HCT116 (cell line): ENCODE data around the gene NFKBIL1. TPM values are rescaled to one million over a fixed set of nuclear protein-coding genes. Genes with fewer than 3 reads are reported as not detected.
"Not testable (repeated sequence)": the region's sequence is repeated elsewhere in the genome, so short reads cannot be mapped to it uniquely, and the experiment has no call there.

ENCODE experiments used
- ATAC-seq: fragments of 200-7000 bp; cut with Tn5 transposase; 2 replicates; pipeline ENCODE4 v1.9.1; 2020; ENCODE audit warnings: mild to moderate bottlenecking, moderate library complexity
- BruUV-seq: library from RNA; stranded (reverse); fragments of 400-500 nt; replicated peaks from 2 replicates; lab custom pipeline; 2021; lab: Mats Ljungman, UMichigan
- CTCF ChIA-PET: fragments of 300-600 bp; sonication (Branson Sonifier 250); formaldehyde crosslinking; loops from one replicate; lab custom pipeline; 2021; ENCODE audit warnings: antibody characterized with exemption; lab: Charles Lee
- POLR2A ChIA-PET: fragments of 300-600, 350-600 bp; sonication (Branson Sonifier 250); formaldehyde crosslinking; loops from one replicate; lab custom pipeline; 2021; ENCODE audit warnings: antibody characterized with exemption; lab: Charles Lee
- RAD21 ChIA-PET, 2 experiments: fragments of 300-600 bp; sonication (Branson Sonifier 250); formaldehyde crosslinking; loops; one replicate each; lab custom pipeline; 2023; ENCODE audit warnings: low total read pairs in 2 of 2; ENCODE audit not compliant: uncharacterized antibody in 2 of 2, unreplicated experiment in 2 of 2, low non-redundant PET in 1 of 2; lab: Charles Lee
- DNase-seq: peaks from one replicate; pipeline ENCODE4 v3.0.0-alpha.2; 2010; ENCODE audit warnings: low read depth, low spot score
- H2AFZ ChIP-seq: fragments of 200-600 bp; shearing (Covaris generic), sonication (generic); 2 replicates; pipeline ENCODE4 v1.6.1; 2017; ENCODE audit warnings: low read depth, mixed run types, mixed read lengths, antibody characterized with exemption, low read length; ENCODE audit not compliant: poor library complexity, severe bottlenecking
- H3K27ac ChIP-seq: 2 replicates; pipeline ENCODE4 v1.5.1; 2012; ENCODE audit warnings: low read depth, low read length
- H3K27me3 ChIP-seq: fragments of 200-600 bp; sonication (generic); 2 replicates; pipeline ENCODE4 v1.6.1; 2016; ENCODE audit warnings: mixed run types, low read length, mixed read lengths; ENCODE audit not compliant: insufficient read depth
- H3K36me3 ChIP-seq, 2 experiments: fragments of 200-500 bp in 1 of 2; fragments of 200-600 bp in 1 of 2; sonication (Bioruptor generic) in 1 of 2; sonication (generic) in 1 of 2; 2 replicates each; pipeline versions ENCODE4 v1.5.1 to v1.6.1; 2014 to 2016; ENCODE audit warnings: low read length in 2 of 2, inconsistent platforms in 1 of 2, mixed read lengths in 1 of 2, mixed run types in 1 of 2; ENCODE audit not compliant: insufficient read depth in 2 of 2, control insufficient read depth in 1 of 2
- H3K4me1 ChIP-seq, 2 experiments: fragments of 200-600 bp in 1 of 2; sonication (generic) in 1 of 2; 2 replicates each; pipeline versions ENCODE4 v1.5.1 to v1.6.1; 2012 to 2017; ENCODE audit warnings: low read length in 2 of 2, inconsistent platforms in 1 of 2, mild to moderate bottlenecking in 1 of 2, mixed read lengths in 1 of 2, mixed run types in 1 of 2, moderate library complexity in 1 of 2; ENCODE audit not compliant: insufficient read depth in 2 of 2, control insufficient read depth in 1 of 2
- H3K4me2 ChIP-seq: fragments of 200-600 bp; sonication (generic); 2 replicates; pipeline ENCODE4 v1.6.1; 2017; ENCODE audit warnings: mixed run types, low read length, mixed read lengths
- H3K4me3 ChIP-seq, 2 experiments: fragments of 200-600 bp in 1 of 2; sonication (generic) in 1 of 2; replicated peaks in 1 of 2; 2 replicates each; pipeline ENCODE4 v1.5.1; 2011 to 2016; ENCODE audit warnings: low read length in 2 of 2, control low read depth in 1 of 2, low read depth in 1 of 2, mild to moderate bottlenecking in 1 of 2, mixed read lengths in 1 of 2, mixed run types in 1 of 2
- H3K79me2 ChIP-seq: fragments of 200-600 bp; sonication (generic); 2 replicates; pipeline ENCODE4 v1.6.1; 2017; ENCODE audit warnings: mild to moderate bottlenecking, mixed run types, low read length, moderate library complexity, mixed read lengths; ENCODE audit not compliant: insufficient read depth
- H3K9ac ChIP-seq: fragments of 200-600 bp; sonication (generic); 2 replicates; pipeline ENCODE4 v1.6.1; 2016; ENCODE audit warnings: low read length, mixed read lengths
- H3K9me2 ChIP-seq: fragments of 200-600 bp; sonication (generic), shearing (Covaris generic); 2 replicates; pipeline ENCODE4 v1.6.1; 2017; ENCODE audit warnings: mixed run types, mild to moderate bottlenecking, moderate library complexity; ENCODE audit not compliant: insufficient read depth
- H3K9me3 ChIP-seq, 2 experiments: fragments of 200-500 bp in 1 of 2; fragments of 200-600 bp in 1 of 2; sonication (Bioruptor generic) in 1 of 2; sonication (generic) in 1 of 2; 2 replicates each; pipeline ENCODE4 v1.6.1; 2014 to 2017; ENCODE audit warnings: low read length in 2 of 2, mixed read lengths in 2 of 2, inconsistent platforms in 1 of 2, low read depth in 1 of 2, mild to moderate bottlenecking in 1 of 2, mixed run types in 1 of 2, moderate library complexity in 1 of 2; ENCODE audit not compliant: control insufficient read depth in 1 of 2, insufficient read depth in 1 of 2
- H4K20me1 ChIP-seq: fragments of 200-600 bp; sonication (generic), shearing (Covaris generic); 2 replicates; pipeline ENCODE4 v1.6.1; 2017; ENCODE audit warnings: mixed run types, mild to moderate bottlenecking, moderate library complexity; ENCODE audit not compliant: insufficient read depth
- CTCF ChIP-seq, 3 experiments: fragments of 200-600 bp in 1 of 3; sonication (generic) in 1 of 3; IDR thresholded peaks in 2 of 3; conservative IDR thresholded peaks in 1 of 3; 2 replicates each; pipeline ENCODE4 v1.5.1; 2012 to 2017; ENCODE audit warnings: low read depth in 2 of 3, low read length in 2 of 3, antibody characterized with exemption in 1 of 3, borderline replicate concordance in 1 of 3, control low read depth in 1 of 3, mild to moderate bottlenecking in 1 of 3, mixed read lengths in 1 of 3, mixed run types in 1 of 3, moderate library complexity in 1 of 3; ENCODE audit not compliant: insufficient read depth in 1 of 3
- ELF1 ChIP-seq: IDR thresholded peaks from 2 replicates; pipeline ENCODE4 v1.6.1; 2012; ENCODE audit warnings: low read depth, borderline replicate concordance
- FOSL1 ChIP-seq: IDR thresholded peaks from 2 replicates; pipeline ENCODE4 v1.6.1; 2012; ENCODE audit warnings: low read depth
- JUND ChIP-seq: IDR thresholded peaks from 2 replicates; pipeline ENCODE4 v1.6.1; 2012
- POLR2AphosphoS5 ChIP-seq: IDR thresholded peaks from 2 replicates; pipeline ENCODE4 v1.6.1; 2011; ENCODE audit warnings: mild to moderate bottlenecking, low read depth, low read length, moderate library complexity
- SP1 ChIP-seq: IDR thresholded peaks from 2 replicates; pipeline ENCODE4 v1.6.1; 2012; ENCODE audit warnings: low read depth
- TCF7L2 ChIP-seq: IDR thresholded peaks from 2 replicates; pipeline ENCODE4 v1.7.0; 2011; ENCODE audit warnings: borderline replicate concordance, inconsistent platforms; ENCODE audit not compliant: insufficient read depth, insufficient read length; ENCODE audit errors: extremely low read depth
- YY1 ChIP-seq: IDR thresholded peaks from 2 replicates; pipeline ENCODE4 v1.6.1; 2011; ENCODE audit warnings: low read length, low read depth, moderate library complexity, mild to moderate bottlenecking; ENCODE audit not compliant: insufficient replicate concordance; ENCODE audit errors: extremely low read depth
- ZFX ChIP-seq: fragments of 450-650 bp; IDR thresholded peaks from 2 replicates; pipeline ENCODE4 v1.6.1; 2017
- intact Hi-C: fragments of 100-400 bp; cut with micrococcal nuclease; formaldehyde crosslinking; loops from 2 replicates; pipeline ENCODE4 v1.10.0; 2022
- total RNA-seq: library from RNA; stranded (reverse); gene quantifications from one replicate; pipeline ENCODE4 v1.2.1, GENCODE V29; 2021; ENCODE audit not compliant: unreplicated experiment

Gene NFKBIL1
- total RNA-seq, 1 experiment from 2014 or later: 26.6 TPM

GRCh38 chr6:31502586-31502985 lies 44.8 kb upstream of the NFKBIL1 start:
- Histone ChIP-seq H4K20me1 (no peaks in the 10 kb centered on the region), H3K27me3 (no peaks in the 10 kb centered on the region), H3K9ac (no peak overlapping the region), H3K9me3 (no peaks in the 10 kb centered on the region), H2AFZ (no peak overlapping the region), H3K4me3 (no peak overlapping the region), H3K27ac (no peak overlapping the region), H3K36me3 (peaks cover 7 to 9% of the 10 kb centered on the region in 2 experiments; a peak in 2 of 4 replicates), H3K4me2 (no peak overlapping the region), H3K79me2 (peaks cover 49% of the 10 kb centered on the region), H3K9me2 (no peaks in the 10 kb centered on the region), H3K4me1 (peaks cover 9 to 12% of the 10 kb centered on the region in 2 experiments; a peak in 3 of 4 replicates)
- DNase-seq: no peak
- no TSS peak for BruUV-seq
- ChIA-PET RAD21 (no interaction called here), CTCF (interaction anchor here (0.7 kb wide), 1 partner anchor 9 kb away, joined by 3 read pairs; no protein-coding TSS in a partner anchor), POLR2A (interaction anchor here (0.8 kb wide), 1 partner anchor 40 kb away, joined by 3 read pairs; no protein-coding TSS in a partner anchor)
- no peak for ATAC-seq
- intact Hi-C loops: no loop called here
- no peak for TF ChIP-seq YY1
- TF ChIP-seq TCF7L2: no peak
- no peak for TF ChIP-seq ZFX
- no peak for TF ChIP-seq JUND
- no peak for TF ChIP-seq CTCF (IDR thresholded peaks at IDR 0.05 in 2 of 3, conservative IDR thresholded peaks at IDR 0.05 in 1 of 3; ENCODE audit: borderline replicate concordance in 1 of 3, insufficient read depth in 1 of 3, low read depth in 2 of 3, low read length in 2 of 3)
- no peak for TF ChIP-seq SP1
- TF ChIP-seq POLR2AphosphoS5: no peak
- TF ChIP-seq ELF1: no peak
- TF ChIP-seq FOSL1: no peak

- H3K79me2 ChIP-seq, H2AFZ ChIP-seq, ATAC-seq, intact Hi-C loops, DNase-seq, CTCF ChIA-PET, H3K4me2 ChIP-seq, H3K4me1 ChIP-seq, H3K4me3 ChIP-seq, H3K27ac ChIP-seq, POLR2A ChIA-PET, H3K27me3 ChIP-seq, H3K9me2 ChIP-seq, H3K9ac ChIP-seq, H4K20me1 ChIP-seq, RAD21 ChIA-PET, H3K9me3 ChIP-seq, BruUV-seq: not testable (repeated sequence)
- H3K36me3 ChIP-seq: peaks cover 12 to 13% of the 10 kb centered on the region in 2 experiments
These were observed 38.4 kb upstream of the NFKBIL1 start for GRCh38 chr6:31509036-31509435.
